H9 (cell line): Measurements from ENCODE around the gene IP6K2. TPM values are rescaled to one million over a fixed set of nuclear protein-coding genes. Genes with fewer than 3 reads are reported as not detected.
A peak's percentile ranks its signal among the peaks of the same experiment; 100 is the strongest.

ENCODE experiments used
- DNase-seq: peaks from one replicate; pipeline ENCODE4 v3.0.0-alpha.2; 2017
- H2AFZ ChIP-seq: one replicate; pipeline ENCODE4 v1.6.1; 2013; ENCODE audit warnings: mild to moderate bottlenecking, low read length, control low read depth, moderate library complexity
- H2AK5ac ChIP-seq: 2 replicates; pipeline ENCODE4 v1.6.1; 2013; ENCODE audit warnings: low read length, control low read depth, mixed read lengths; ENCODE audit not compliant: insufficient read length
- H2BK120ac ChIP-seq: one replicate; pipeline ENCODE4 v1.6.1; 2013; ENCODE audit warnings: low read depth, mild to moderate bottlenecking, low read length, control low read depth, inconsistent platforms; ENCODE audit not compliant: poor library complexity, severe bottlenecking
- H2BK12ac ChIP-seq: 2 replicates; pipeline ENCODE4 v1.6.1; 2013; ENCODE audit warnings: low read length, control low read depth, mixed read lengths, low read depth; ENCODE audit not compliant: insufficient read length
- H2BK15ac ChIP-seq: 2 replicates; pipeline ENCODE4 v1.6.1; 2013; ENCODE audit warnings: low read depth, low read length, control low read depth
- H2BK20ac ChIP-seq: one replicate; pipeline ENCODE4 v1.6.1; 2013; ENCODE audit warnings: low read depth, mild to moderate bottlenecking, low read length, control low read depth, inconsistent platforms; ENCODE audit not compliant: poor library complexity, severe bottlenecking
- H2BK5ac ChIP-seq: 2 replicates; pipeline ENCODE4 v1.6.1; 2013; ENCODE audit warnings: low read length, control low read depth, mixed read lengths; ENCODE audit not compliant: insufficient read length
- H3K14ac ChIP-seq: 2 replicates; pipeline ENCODE4 v1.6.1; 2013; ENCODE audit warnings: low read length, control low read depth; ENCODE audit not compliant: insufficient read depth
- H3K18ac ChIP-seq: 2 replicates; pipeline ENCODE4 v1.6.1; 2013; ENCODE audit warnings: low read depth, mild to moderate bottlenecking, mixed read lengths, low read length, control low read depth; ENCODE audit not compliant: insufficient read length
- H3K23ac ChIP-seq: 2 replicates; pipeline ENCODE4 v1.6.1; 2013; ENCODE audit warnings: low read length, control low read depth, mixed read lengths, low read depth; ENCODE audit not compliant: insufficient read length
- H3K23me2 ChIP-seq: 2 replicates; pipeline ENCODE4 v1.6.1; 2013; ENCODE audit warnings: low read depth, mild to moderate bottlenecking, mixed read lengths, low read length, control low read depth; ENCODE audit not compliant: insufficient read length, poor library complexity, severe bottlenecking
- H3K27ac ChIP-seq: 2 replicates; pipeline ENCODE4 v1.5.1; 2013; ENCODE audit warnings: low read length, control low read depth, mixed read lengths, low read depth; ENCODE audit not compliant: insufficient read length
- H3K27me3 ChIP-seq: 2 replicates; pipeline ENCODE4 v1.6.1; 2013; ENCODE audit warnings: low read length, control low read depth, inconsistent platforms; ENCODE audit not compliant: insufficient read depth
- H3K4ac ChIP-seq: 2 replicates; pipeline ENCODE4 v1.6.1; 2013; ENCODE audit warnings: low read depth, mild to moderate bottlenecking, control low read depth, inconsistent platforms, low read length, moderate library complexity
- H3K4me1 ChIP-seq: 2 replicates; pipeline ENCODE4 v1.6.1; 2013; ENCODE audit warnings: low read length, control low read depth, inconsistent platforms; ENCODE audit not compliant: insufficient read depth
- H3K4me2 ChIP-seq: 2 replicates; pipeline ENCODE4 v1.6.1; 2013; ENCODE audit warnings: low read length, control low read depth, mixed read lengths; ENCODE audit not compliant: insufficient read length, insufficient read depth
- H3K56ac ChIP-seq: 2 replicates; pipeline ENCODE4 v1.6.1; 2013; ENCODE audit warnings: low read depth, mild to moderate bottlenecking, mixed read lengths, low read length, control low read depth; ENCODE audit not compliant: insufficient read length
- H3K79me1 ChIP-seq: 2 replicates; pipeline ENCODE4 v1.6.1; 2013; ENCODE audit warnings: low read depth, mild to moderate bottlenecking, moderate library complexity, low read length, control low read depth, inconsistent platforms; ENCODE audit not compliant: insufficient read depth, poor library complexity, severe bottlenecking
- H3K79me2 ChIP-seq: 2 replicates; pipeline ENCODE4 v1.6.1; 2013; ENCODE audit warnings: low read length, control low read depth, inconsistent platforms; ENCODE audit not compliant: insufficient read depth
- H3K9ac ChIP-seq: 2 replicates; pipeline ENCODE4 v1.6.1; 2013; ENCODE audit warnings: low read length, control low read depth, mixed read lengths; ENCODE audit not compliant: insufficient read length; ENCODE audit errors: extremely low read depth
- H3K9me3 ChIP-seq: one replicate; pipeline ENCODE4 v1.6.1; 2013; ENCODE audit warnings: low read depth, low read length, inconsistent platforms; ENCODE audit not compliant: control insufficient read depth
- H3T11ph ChIP-seq: one replicate; pipeline ENCODE4 v1.6.1; 2013; ENCODE audit warnings: mild to moderate bottlenecking, low read length, control low read depth, inconsistent platforms
- H4K20me1 ChIP-seq: one replicate; pipeline ENCODE4 v1.6.1; 2013; ENCODE audit not compliant: control insufficient read depth, insufficient read length, insufficient read depth
- H4K5ac ChIP-seq: 2 replicates; pipeline ENCODE4 v1.6.1; 2013; ENCODE audit warnings: low read depth, mild to moderate bottlenecking, mixed read lengths, low read length, control low read depth; ENCODE audit not compliant: insufficient read length
- H4K8ac ChIP-seq: replicated peaks from 2 replicates; pipeline ENCODE4 v1.6.1; 2013; ENCODE audit warnings: low read length, control low read depth, mixed read lengths, low read depth; ENCODE audit not compliant: insufficient read length
- H4K91ac ChIP-seq: 2 replicates; pipeline ENCODE4 v1.6.1; 2013; ENCODE audit warnings: low read depth, mild to moderate bottlenecking, moderate library complexity, mixed read lengths, low read length, control low read depth; ENCODE audit not compliant: insufficient read length
- H3K27ac Mint-ChIP-seq, 3 experiments: 2 replicates in 2 of 3; 3 replicates in 1 of 3; pipeline ENCODE4 v1.8.0; 2020 to 2021; ENCODE audit warnings: mixed read lengths in 3 of 3, mild to moderate bottlenecking in 1 of 3, moderate library complexity in 1 of 3
- H3K27me3 Mint-ChIP-seq: 2 replicates; pipeline ENCODE4 v1.8.0; 2021; ENCODE audit warnings: low read depth, mild to moderate bottlenecking, moderate library complexity, mixed read lengths
- H3K36me3 Mint-ChIP-seq, 3 experiments: 2 replicates in 2 of 3; 3 replicates in 1 of 3; pipeline ENCODE4 v1.8.0; 2020 to 2021; ENCODE audit warnings: low read depth in 3 of 3, mixed read lengths in 3 of 3; ENCODE audit not compliant: insufficient read depth in 1 of 3
- H3K4me1 Mint-ChIP-seq, 2 experiments: 2 replicates each; pipeline ENCODE4 v1.8.0; 2020; ENCODE audit warnings: mixed read lengths in 2 of 2
- H3K4me3 Mint-ChIP-seq, 2 experiments: 2 replicates in 1 of 2; 3 replicates in 1 of 2; pipeline ENCODE4 v1.8.0; 2020 to 2021; ENCODE audit warnings: mild to moderate bottlenecking in 2 of 2, mixed read lengths in 2 of 2, moderate library complexity in 1 of 2
- H3K9me3 Mint-ChIP-seq, 2 experiments: 2 replicates in 1 of 2; 3 replicates in 1 of 2; pipeline ENCODE4 v1.8.0; 2020; ENCODE audit warnings: mild to moderate bottlenecking in 2 of 2, mixed read lengths in 2 of 2, moderate library complexity in 1 of 2
- CTCF ChIP-seq: fragments of 200-600 bp; sonication (generic); conservative IDR thresholded peaks from 3 replicates; pipeline ENCODE4 v1.8.0; 2021; ENCODE audit warnings: antibody characterized with exemption, mild to moderate bottlenecking
- WGBS: extraction: QIAGEN DNeasy Blood & Tissue Kit; methylation state at CpG from one replicate; pipeline ENCODE4 v1.1.7; 2013; ENCODE audit warnings: missing lambda C conversion rate, low lambda C conversion rate, mixed read lengths; ENCODE audit not compliant: insufficient read length; ENCODE audit errors: extremely low coverage; 5-methylcytosine and 5-hydroxymethylcytosine counted together
- total RNA-seq: library from RNA; stranded (reverse); gene quantifications from 2 replicates; pipeline ENCODE4 v1.2.1, GENCODE V29; 2021

The IP6K2 gene
- total RNA-seq, 1 experiment from 2014 or later = 94.7 TPM

DNA sequence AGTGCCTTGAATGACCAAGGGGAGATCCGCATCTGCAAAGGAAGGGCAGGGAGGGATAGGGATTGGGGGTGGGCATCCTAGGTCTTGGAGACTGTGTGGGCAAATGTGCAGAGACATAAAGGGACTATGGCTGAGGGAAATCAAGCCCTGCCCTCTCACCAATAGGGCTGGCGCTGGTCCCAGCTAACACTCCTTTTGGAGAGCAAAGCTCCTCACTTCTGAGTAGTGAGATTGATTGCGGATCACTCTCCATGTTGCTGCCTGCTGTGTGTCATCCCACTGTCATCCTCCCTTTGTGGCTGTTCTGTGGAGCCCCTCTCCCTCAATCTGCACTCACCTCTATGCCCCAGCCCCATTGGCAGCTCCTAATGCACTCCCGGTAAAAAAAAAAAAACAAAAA, 52.1 kb downstream of the IP6K2 start:
- H3K27ac ChIP-seq = no peak overlapping the region
- H4K5ac ChIP-seq = no peak overlapping the region
- H3K9me3 Mint-ChIP-seq = peaks cover 0 to 2% of the 10 kb centered on the region in 2 experiments; a peak in 3 of 5 replicates
- H3K9me3 ChIP-seq = no peaks in the 10 kb centered on the region
- peaks cover 2% of the 10 kb centered on the region; the same call in 1 of the 2 replicates for H3K27me3 Mint-ChIP-seq
- no peak for DNase-seq
- H4K8ac ChIP-seq = no peak overlapping the region
- no peak overlapping the region for H2BK120ac ChIP-seq
- H3K9ac ChIP-seq = no peak overlapping the region
- H3K18ac ChIP-seq = no peak overlapping the region
- H3K4me2 ChIP-seq = no peak overlapping the region
- no peak overlapping the region for H2BK5ac ChIP-seq
- WGBS = no CpG with 5 or more reads among the region's 4 CpGs
- H3K4me3 Mint-ChIP-seq = peak overlapping the region in 1 of 2 experiments; percentile 92; a peak in 2 of 5 replicates
- peak overlapping the region; percentile 83 to 99 (median 97); a peak in 4 of 7 replicates for H3K27ac Mint-ChIP-seq
- peaks cover 18% of the 10 kb centered on the region for H3K23me2 ChIP-seq
- no peak overlapping the region for H2AFZ ChIP-seq
- H3K36me3 Mint-ChIP-seq = peaks cover 14 to 43% (median 31%) of the 10 kb centered on the region in 3 experiments
- TF ChIP-seq CTCF = no peak
- H4K20me1 ChIP-seq = no peaks in the 10 kb centered on the region
- peaks cover 16 to 17% of the 10 kb centered on the region in 2 experiments for H3K4me1 Mint-ChIP-seq
- no peak overlapping the region for H3K4ac ChIP-seq
- no peak overlapping the region for H3T11ph ChIP-seq
- H3K4me1 ChIP-seq = no peaks in the 10 kb centered on the region
- no peaks in the 10 kb centered on the region for H3K27me3 ChIP-seq
- no peak overlapping the region for H2BK15ac ChIP-seq
- H2BK12ac ChIP-seq = no peak overlapping the region
- peak overlapping the region; percentile 10 for H4K91ac ChIP-seq
- no peaks in the 10 kb centered on the region for H3K79me2 ChIP-seq
- no peaks in the 10 kb centered on the region for H3K79me1 ChIP-seq
- no peak overlapping the region for H3K23ac ChIP-seq
- H3K14ac ChIP-seq = no peak overlapping the region
- no peak overlapping the region for H2BK20ac ChIP-seq
- peak overlapping the region; percentile 47 for H2AK5ac ChIP-seq
- no peak overlapping the region for H3K56ac ChIP-seq
